ENCODE data around the gene KLHL26. TPM values are rescaled to one million over a fixed set of nuclear protein-coding genes. Genes with fewer than 3 reads are reported as not detected.
A peak's percentile ranks its signal among the peaks of the same experiment; 100 is the strongest.

The KLHL26 gene
- polyA plus RNA-seq, 3 donors, result 5.0 to 6.1 (median 5.3) TPM

DNA sequence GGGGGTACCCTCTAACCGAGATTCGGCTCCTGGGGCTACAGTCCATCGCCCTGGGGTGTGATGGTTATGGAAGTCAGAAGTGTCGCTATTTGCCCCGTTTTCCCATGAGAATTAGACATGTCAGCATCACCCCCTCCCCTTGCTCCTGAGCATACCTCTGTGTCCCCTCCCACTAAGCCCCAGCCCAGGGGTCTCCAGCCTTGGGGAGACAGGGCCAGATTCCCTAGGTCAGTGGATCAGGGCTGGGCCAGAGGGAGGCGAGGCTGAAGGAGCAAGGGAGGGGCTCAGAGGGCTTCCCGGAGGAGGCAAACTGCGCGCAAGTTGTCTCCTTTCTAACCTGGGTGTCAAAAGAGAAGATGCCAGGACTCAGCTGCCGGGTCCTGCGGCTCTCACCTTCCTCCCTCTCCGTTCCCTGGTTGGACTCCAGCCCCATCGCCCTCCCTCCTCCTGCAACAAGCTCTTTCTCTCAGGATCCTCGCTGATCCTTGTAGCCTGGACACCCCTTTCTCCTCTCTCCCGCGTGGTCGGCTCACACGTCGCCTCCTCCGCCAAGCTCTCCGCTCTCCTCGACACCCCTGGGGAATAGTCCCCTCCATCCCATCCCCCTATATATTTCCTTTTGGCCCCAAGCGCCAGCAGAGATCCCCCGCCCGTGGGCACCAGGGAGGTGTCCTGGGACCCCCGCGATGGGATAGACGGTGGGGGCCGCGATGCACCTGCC lies 24.6 kb upstream of the KLHL26 start:
- no peak for DNase-seq (ENCODE audit: low read depth in 3 of 3, low spot score in 2 of 3)

GRCh38 chr19:18612772-18613588 lies 23.8 kb upstream of the KLHL26 start, which contains the start of gene TMEM59L:
Gene TMEM59L (plus strand): TSS chr19:18612870. CDS start chr19:18612959, 89 bp downstream.
- DNase-seq (ENCODE audit: low read depth in 3 of 3, low spot score in 2 of 3), result no peak

- no peak for DNase-seq (ENCODE audit: low read depth in 3 of 3, low spot score in 2 of 3)
Measured at GRCh38 chr19:18613589-18614234, 23.1 kb upstream of the KLHL26 start.

- DNase-seq (ENCODE audit: low read depth in 3 of 3, low spot score in 2 of 3), result no peak
Measured at GRCh38 chr19:18616023-18616422, 20.8 kb upstream of the KLHL26 start.

GRCh38 chr19:18617562-18617961 lies 19.3 kb upstream of the KLHL26 start:
- no peak for DNase-seq (ENCODE audit: low read depth in 3 of 3, low spot score in 2 of 3)

DNA sequence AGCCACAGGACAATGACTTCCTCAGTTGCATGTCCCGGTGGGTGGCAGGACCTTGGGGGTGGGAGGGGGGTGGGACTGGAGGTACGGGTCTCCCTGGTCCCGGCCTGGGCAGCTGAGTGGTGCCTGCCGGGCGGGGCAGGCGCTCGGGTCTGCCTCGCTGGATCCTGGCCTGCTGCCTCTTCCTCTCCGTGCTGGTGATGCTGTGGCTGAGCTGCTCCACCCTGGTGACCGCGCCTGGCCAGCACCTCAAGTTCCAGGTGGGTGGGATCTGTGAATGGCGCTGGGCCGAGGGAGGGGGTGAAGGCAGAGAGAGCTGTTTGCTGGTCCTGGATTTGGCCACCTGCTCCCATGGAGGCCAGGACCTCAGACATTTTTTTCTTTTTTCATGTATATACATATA lies 18.6 kb upstream of the KLHL26 start:
- no peak for DNase-seq (ENCODE audit: low read depth in 3 of 3, low spot score in 2 of 3)

GRCh38 chr19:18620311-18620710 lies 16.5 kb upstream of the KLHL26 start:
- no peak for DNase-seq (ENCODE audit: low read depth in 3 of 3, low spot score in 2 of 3)

GRCh38 chr19:18620902-18621301 lies 15.9 kb upstream of the KLHL26 start:
- DNase-seq (ENCODE audit: low read depth in 3 of 3, low spot score in 2 of 3), result no peak

- no peak for DNase-seq (ENCODE audit: low read depth in 3 of 3, low spot score in 2 of 3)
Measured at GRCh38 chr19:18626906-18627305, 9.9 kb upstream of the KLHL26 start.

DNA sequence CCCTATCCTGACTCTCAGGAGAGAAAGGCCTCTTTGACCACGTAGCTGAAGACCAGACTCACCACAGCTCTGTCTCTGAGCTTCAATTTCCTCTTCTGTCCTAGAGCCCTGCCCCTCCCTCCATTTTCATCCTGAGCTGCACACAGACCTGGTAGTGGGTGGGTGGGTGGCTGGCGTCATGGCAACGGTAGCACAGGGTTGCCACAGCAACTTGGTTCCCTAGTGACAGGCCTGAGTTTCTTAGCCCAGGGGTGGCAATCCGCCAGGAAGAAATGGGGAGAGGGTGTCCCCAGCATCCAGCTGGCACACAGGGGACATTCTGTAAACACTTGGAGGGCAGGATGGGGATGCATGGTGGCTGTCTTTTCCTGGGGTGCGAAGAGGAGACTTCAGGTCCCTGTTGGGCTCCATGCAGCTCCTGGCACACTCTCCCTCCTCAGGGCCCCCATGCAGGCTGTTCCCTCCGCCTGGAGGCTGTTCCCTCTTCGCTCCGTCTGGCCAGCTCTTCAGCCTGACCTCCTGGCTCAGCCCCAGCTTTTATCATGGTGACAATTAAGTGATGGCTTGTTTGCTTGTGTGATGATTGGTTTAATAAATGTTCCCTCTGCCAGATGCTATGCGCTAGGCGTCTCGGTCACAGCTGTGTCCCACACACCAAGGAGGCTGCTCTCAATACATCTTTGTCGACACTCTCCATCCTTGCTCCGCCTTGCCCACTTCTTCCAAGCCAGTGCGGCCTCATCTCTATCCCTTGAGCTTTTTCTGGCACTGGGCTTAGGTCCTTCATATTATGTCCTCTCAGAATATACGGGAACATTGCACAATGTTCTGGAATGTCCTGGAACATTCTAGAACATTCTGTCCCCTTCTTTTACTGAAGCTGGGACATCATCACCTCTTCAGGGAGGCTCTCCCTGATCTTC lies 7.4 kb upstream of the KLHL26 start:
- no peak for DNase-seq (ENCODE audit: low read depth in 3 of 3, low spot score in 2 of 3)

DNA sequence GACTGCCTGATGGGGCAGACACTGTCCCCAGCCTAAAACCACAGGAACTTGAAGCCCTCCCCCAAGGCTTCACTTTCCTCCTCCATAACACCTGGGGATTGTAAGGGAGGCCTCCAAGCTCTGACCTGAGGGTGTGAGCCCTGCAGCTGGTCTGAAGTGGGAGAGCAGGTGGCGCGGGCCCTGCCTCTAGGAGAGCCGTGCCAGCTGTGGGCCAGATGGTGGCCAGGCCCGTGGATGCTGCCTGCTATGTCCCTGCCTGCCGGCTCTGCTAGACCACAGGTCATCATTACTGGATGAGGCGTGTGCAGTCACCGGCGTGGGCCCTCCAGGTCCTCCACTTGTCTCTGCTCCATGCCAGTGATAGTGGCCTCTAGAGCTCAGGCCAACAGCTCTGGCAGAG lies 3.5 kb upstream of the KLHL26 start:
- no peak for DNase-seq (ENCODE audit: low read depth in 3 of 3, low spot score in 2 of 3)

DNA sequence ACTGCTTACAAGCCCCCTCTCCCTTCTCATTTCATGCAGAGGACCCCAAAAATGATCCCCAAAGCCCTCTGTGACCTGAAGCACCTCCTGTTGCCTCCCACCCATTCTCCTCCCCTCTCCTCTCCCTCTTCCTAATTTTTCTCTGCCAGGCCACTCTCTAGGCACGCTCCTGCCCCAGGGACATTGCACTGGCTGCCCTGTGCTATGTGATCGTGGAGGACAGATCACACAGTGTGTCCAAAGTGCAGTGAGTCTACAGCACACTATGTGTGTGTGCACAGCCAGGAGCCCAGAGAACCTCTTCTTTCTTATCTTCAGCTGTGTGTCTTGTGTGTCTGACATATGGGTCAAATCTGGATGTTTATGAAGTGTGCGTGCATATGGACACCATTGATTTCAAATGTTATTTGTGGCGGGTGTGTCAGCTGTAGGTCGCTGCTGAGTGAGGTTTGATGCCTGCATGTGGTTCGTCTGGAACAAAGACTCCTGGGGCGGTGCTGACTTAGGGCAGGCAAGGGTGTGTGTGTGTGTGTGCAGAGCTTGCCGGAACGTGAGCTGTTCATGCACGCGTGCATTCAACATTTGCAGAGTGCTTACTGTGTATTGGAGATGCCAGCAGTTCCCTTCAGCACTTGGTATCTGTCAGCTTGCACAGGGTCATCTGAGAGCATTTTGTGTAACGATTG lies 2.1 kb upstream of the KLHL26 start:
- DNase-seq (ENCODE audit: low read depth in 3 of 3, low spot score in 2 of 3), result no peak

DNA sequence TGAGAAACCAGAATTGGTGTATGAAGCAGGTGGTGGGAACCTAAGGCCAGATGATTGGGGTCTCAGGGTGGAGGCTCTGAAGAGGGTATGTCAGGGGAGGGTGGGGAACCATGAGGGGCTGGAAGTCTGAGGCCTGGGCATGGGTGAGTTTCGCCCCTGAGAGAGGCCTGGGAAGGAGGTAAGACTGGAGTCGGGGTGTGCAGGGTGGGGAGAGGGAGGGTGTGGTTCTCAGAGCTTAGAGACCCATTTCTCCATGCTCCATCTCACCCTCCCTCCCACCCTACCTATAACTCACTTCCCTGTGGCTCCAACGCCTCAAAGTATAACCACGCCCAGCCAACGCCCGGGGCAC lies 1.0 kb upstream of the KLHL26 start:
- DNase-seq (ENCODE audit: low read depth in 3 of 3, low spot score in 2 of 3), result no peak

- peak in 2 of 3 donors; percentile 80 to 85 for DNase-seq (ENCODE audit: low read depth in 3 of 3, low spot score in 2 of 3)
Measured at GRCh38 chr19:18636183-18636968, 452 bp upstream of the KLHL26 start.

GRCh38 chr19:18637673-18638630 lies 1.1 kb downstream of the KLHL26 start:
- DNase-seq (ENCODE audit: low read depth in 3 of 3, low spot score in 2 of 3), result no peak

- DNase-seq (ENCODE audit: low read depth in 3 of 3, low spot score in 2 of 3), result no peak
Measured at GRCh38 chr19:18639706-18640243, 2.9 kb downstream of the KLHL26 start.

- no peak for DNase-seq (ENCODE audit: low read depth in 3 of 3, low spot score in 2 of 3)
Measured at GRCh38 chr19:18644196-18645034, 7.6 kb downstream of the KLHL26 start.

Measured in right renal cortex interstitium (tissue), 3 donors.